Neural cell (in vitro differentiated cells): ENCODE measurements around the gene HTR1E. TPM values are rescaled to one million over a fixed set of nuclear protein-coding genes. Genes with fewer than 3 reads are reported as not detected.
"Not testable (repeated sequence)": the region's sequence is repeated elsewhere in the genome, so short reads cannot be mapped to it uniquely, and the experiment has no call there.

ENCODE experiments used
- H2AFZ ChIP-seq: fragments of 200-600, 300-800 bp; sonication (generic), shearing (Covaris generic); 2 replicates; pipeline ENCODE4 v1.6.0; 2014; ENCODE audit warnings: low read depth, mild to moderate bottlenecking, antibody characterized with exemption, low read length, moderate library complexity
- H3F3A ChIP-seq: fragments of 200-600 bp; shearing (Covaris generic); 2 replicates; pipeline ENCODE4 v1.6.1; 2016; ENCODE audit warnings: mild to moderate bottlenecking, moderate library complexity, mixed read lengths, antibody characterized with exemption, low read length; ENCODE audit not compliant: insufficient read depth, poor library complexity, severe bottlenecking
- H3K27ac ChIP-seq: fragments of 200-600, 300-800 bp; sonication (generic), shearing (Covaris generic); 2 replicates; pipeline ENCODE4 v1.5.1; 2014; ENCODE audit warnings: mild to moderate bottlenecking, low read length, moderate library complexity
- H3K27me3 ChIP-seq: fragments of 300-800, 200-600 bp; sonication (generic), shearing (Covaris generic); 2 replicates; pipeline ENCODE4 v1.6.0; 2014; ENCODE audit warnings: mild to moderate bottlenecking, low read depth, low read length, moderate library complexity; ENCODE audit not compliant: insufficient read depth
- H3K36me3 ChIP-seq: fragments of 300-800, 200-600 bp; sonication (generic), shearing (Covaris generic); 2 replicates; pipeline ENCODE4 v1.5.1; 2014; ENCODE audit warnings: mild to moderate bottlenecking, antibody characterized with exemption, low read length, moderate library complexity; ENCODE audit not compliant: insufficient read depth
- H3K4me2 ChIP-seq: fragments of 300-800, 200-600 bp; sonication (generic), shearing (Covaris generic); 2 replicates; pipeline ENCODE4 v1.6.0; 2014; ENCODE audit warnings: mild to moderate bottlenecking, low read length
- H3K4me3 ChIP-seq: fragments of 300-800, 200-600 bp; sonication (generic), shearing (Covaris generic); 2 replicates; pipeline ENCODE4 v1.5.1; 2014; ENCODE audit warnings: mild to moderate bottlenecking, low read length, moderate library complexity
- H3K79me2 ChIP-seq: fragments of 200-600 bp; shearing (Covaris generic); replicated peaks from 2 replicates; pipeline ENCODE4 v1.6.0; 2014; ENCODE audit warnings: mild to moderate bottlenecking, low read length, moderate library complexity; ENCODE audit not compliant: insufficient read depth
- H3K9ac ChIP-seq: fragments of 300-800, 200-600 bp; sonication (generic), shearing (Covaris generic); 2 replicates; pipeline ENCODE4 v1.6.1; 2016; ENCODE audit warnings: mild to moderate bottlenecking, low read length, mixed read lengths
- H3K9me2 ChIP-seq: fragments of 200-600 bp; shearing (Covaris generic); 2 replicates; pipeline ENCODE4 v1.6.1; 2016; ENCODE audit warnings: mild to moderate bottlenecking, low read length, mixed read lengths; ENCODE audit not compliant: insufficient read depth
- H3K9me3 ChIP-seq: fragments of 200-600, 300-800 bp; sonication (generic), shearing (Covaris generic); 2 replicates; pipeline ENCODE4 v1.6.1; 2016; ENCODE audit warnings: mild to moderate bottlenecking, mixed run types, low read length, moderate library complexity, mixed read lengths
- H4K20me1 ChIP-seq: fragments of 200-600 bp; shearing (Covaris generic); 2 replicates; pipeline ENCODE4 v1.6.1; 2016; ENCODE audit warnings: mild to moderate bottlenecking, mixed run types; ENCODE audit not compliant: insufficient read depth
- CTCF ChIP-seq: fragments of 450-650 bp; IDR thresholded peaks from 2 replicates; pipeline ENCODE4 v1.5.1; 2014; ENCODE audit warnings: antibody characterized with exemption, mild to moderate bottlenecking, moderate library complexity; ENCODE audit not compliant: poor library complexity, severe bottlenecking
- EP300 ChIP-seq: fragments of 450-650 bp; conservative IDR thresholded peaks from 2 replicates; pipeline ENCODE4 v1.6.1; 2014; ENCODE audit warnings: antibody characterized with exemption, mild to moderate bottlenecking, moderate library complexity; ENCODE audit not compliant: poor library complexity, severe bottlenecking
- EZH2 ChIP-seq: fragments of 200-600, 300-800 bp; shearing (Covaris generic), sonication (generic); IDR thresholded peaks from 2 replicates; pipeline ENCODE4 v1.6.1; 2014; ENCODE audit warnings: antibody characterized with exemption, low read length, borderline replicate concordance, mild to moderate bottlenecking; ENCODE audit not compliant: insufficient read depth, poor library complexity, severe bottlenecking
- MXI1 ChIP-seq: fragments of 450-650 bp; conservative IDR thresholded peaks from 2 replicates; pipeline ENCODE4 v1.6.1; 2014; ENCODE audit warnings: antibody characterized with exemption, mild to moderate bottlenecking; ENCODE audit not compliant: poor library complexity, severe bottlenecking
- POLR2AphosphoS5 ChIP-seq: IDR thresholded peaks from 2 replicates; pipeline ENCODE4 v1.6.1; 2012
- RAD21 ChIP-seq: fragments of 450-650 bp; conservative IDR thresholded peaks from 2 replicates; pipeline ENCODE4 v1.6.1; 2014; ENCODE audit warnings: antibody characterized with exemption, mild to moderate bottlenecking, moderate library complexity
- REST ChIP-seq: IDR thresholded peaks from 2 replicates; pipeline ENCODE4 v1.6.1; 2012; ENCODE audit warnings: borderline replicate concordance
- SMC3 ChIP-seq: fragments of 450-650 bp; conservative IDR thresholded peaks from 2 replicates; pipeline ENCODE4 v1.6.1; 2014; ENCODE audit warnings: antibody characterized with exemption, mild to moderate bottlenecking, moderate library complexity; ENCODE audit not compliant: poor library complexity
- TAF1 ChIP-seq: IDR thresholded peaks from 2 replicates; pipeline ENCODE4 v1.6.1; 2012; ENCODE audit warnings: low read depth
- polyA plus RNA-seq: library from polyadenylated mRNA; depleted of rRNA; stranded (reverse); fragments of >200 nt; gene quantifications from 2 replicates; pipeline ENCODE4 v1.2.3, GENCODE V29; 2014

The HTR1E gene
- polyA plus RNA-seq, 1 donor from 2014 or later = 0.25 TPM

GRCh38 chr6:86897265-86897664, 40.1 kb upstream of the HTR1E start:
- not testable (repeated sequence) for H3K9me3 ChIP-seq, H3K4me2 ChIP-seq, H3K4me3 ChIP-seq, H3K9me2 ChIP-seq, H3K9ac ChIP-seq, H3K27ac ChIP-seq, H3F3A ChIP-seq, H2AFZ ChIP-seq, H3K79me2 ChIP-seq, H3K27me3 ChIP-seq, H4K20me1 ChIP-seq, H3K36me3 ChIP-seq

GRCh38 chr6:86913795-86914194, 23.5 kb upstream of the HTR1E start:
- Histone ChIP-seq H3F3A (no peaks in the 10 kb centered on the region), H3K4me3 (no peak overlapping the region), H3K27me3 (no peaks in the 10 kb centered on the region)

More at GRCh38 chr6:86913795-86914194, 23.5 kb upstream of the HTR1E start:
- Histone ChIP-seq H3K9ac (no peak overlapping the region), H3K79me2 (no peaks in the 10 kb centered on the region), H3K9me2 (no peaks in the 10 kb centered on the region), H3K27ac (no peak overlapping the region), H3K9me3 (no peaks in the 10 kb centered on the region), H3K36me3 (no peaks in the 10 kb centered on the region), H3K4me2 (no peak overlapping the region), H2AFZ (no peak overlapping the region), H4K20me1 (no peaks in the 10 kb centered on the region)
- TF ChIP-seq CTCF = no peak
- TF ChIP-seq REST = no peak
- TF ChIP-seq RAD21 = no peak
- no peak for TF ChIP-seq SMC3
- TF ChIP-seq MXI1 = no peak
- TF ChIP-seq EZH2 = no peak
- TF ChIP-seq EP300 = no peak
- TF ChIP-seq TAF1 = no peak
- no peak for TF ChIP-seq POLR2AphosphoS5
